ENCODE data around the gene PHIP. TPM values are rescaled to one million over a fixed set of nuclear protein-coding genes. Genes with fewer than 3 reads are reported as not detected.

PHIP gene
- total RNA-seq, 2 donors from 2014 or later = 20.8 to 22.8 TPM

- ATAC-seq = no peak
- Histone ChIP-seq H3K9me3 (no peaks in the 10 kb centered on the region), H3K36me3 (replicated peaks in 1 of 2; ENCODE audit: insufficient read depth in 1 of 2, low read depth in 2 of 2) (peaks cover 10 to 26% of the 10 kb centered on the region in 2 donors), H3K27me3 (no peaks in the 10 kb centered on the region), H3K4me1 (peaks cover 15% of the 10 kb centered on the region), H3K27ac (no peak overlapping the region), H3K4me3 (no peak overlapping the region)
- 98 to 100% methylated on average over 1 of the region's 1 CpG for WGBS, 2 donors
- TF ChIP-seq POLR2A (IDR thresholded peaks at IDR 0.05) = no peak
- TF ChIP-seq CTCF (IDR thresholded peaks at IDR 0.05) = no peak
- DNase-seq = no peak
- intact Hi-C loops (cut with DNase I) = no loop called here
Observed at GRCh38 chr6:78986161-78986560, 91.9 kb downstream of the PHIP start.

- no peak overlapping the region for H3K4me3 ChIP-seq
- DNase-seq = no peak
- H3K9me3 ChIP-seq = no peaks in the 10 kb centered on the region
- intact Hi-C loops (cut with DNase I) = no loop called here
- H3K27me3 ChIP-seq = no peaks in the 10 kb centered on the region
- no peak for ATAC-seq
- 83 to 84% methylated on average over 4 of the region's 4 CpGs for WGBS, 2 donors
- peaks cover 5% of the 10 kb centered on the region for H3K4me1 ChIP-seq
- H3K36me3 ChIP-seq (replicated peaks in 1 of 2; ENCODE audit: insufficient read depth in 1 of 2, low read depth in 2 of 2) = peaks cover 10 to 28% of the 10 kb centered on the region in 2 donors
- H3K27ac ChIP-seq = no peak overlapping the region
- TF ChIP-seq POLR2A (IDR thresholded peaks at IDR 0.05) (no peak), CTCF (IDR thresholded peaks at IDR 0.05) (no peak)
Observed at GRCh38 chr6:78984225-78984950, 93.7 kb downstream of the PHIP start.

- no peak for ATAC-seq
- no peaks in the 10 kb centered on the region for H3K9me3 ChIP-seq
- no peak overlapping the region for H3K27ac ChIP-seq
- intact Hi-C loops (cut with DNase I) = no loop called here
- no peak for DNase-seq
- 82% methylated on average over 3 of the region's 3 CpGs for WGBS, 2 donors
- H3K27me3 ChIP-seq = no peaks in the 10 kb centered on the region
- no peak for TF ChIP-seq CTCF (IDR thresholded peaks at IDR 0.05)
- no peak for TF ChIP-seq POLR2A (IDR thresholded peaks at IDR 0.05)
- H3K36me3 ChIP-seq (replicated peaks in 1 of 2; ENCODE audit: insufficient read depth in 1 of 2, low read depth in 2 of 2) = peaks cover 0 to 31% of the 10 kb centered on the region in 2 donors
- no peaks in the 10 kb centered on the region for H3K4me1 ChIP-seq
- H3K4me3 ChIP-seq = no peak overlapping the region
Observed at GRCh38 chr6:78967191-78967590, 110.9 kb downstream of the PHIP start.

- Histone ChIP-seq H3K9me3 (no peaks in the 10 kb centered on the region), H3K36me3 (replicated peaks in 1 of 2; ENCODE audit: insufficient read depth in 1 of 2, low read depth in 2 of 2) (peaks cover 0 to 33% of the 10 kb centered on the region in 2 donors), H3K27ac (no peak overlapping the region), H3K4me3 (no peak overlapping the region), H3K27me3 (no peaks in the 10 kb centered on the region), H3K4me1 (no peaks in the 10 kb centered on the region)
- DNase-seq (no peak), ATAC-seq (no peak)
- intact Hi-C loops (cut with DNase I) = no loop called here
- TF ChIP-seq CTCF (IDR thresholded peaks at IDR 0.05) (no peak), POLR2A (IDR thresholded peaks at IDR 0.05) (no peak)
- WGBS, 2 donors = 83 to 88% methylated on average over 4 of the region's 4 CpGs
Observed at GRCh38 chr6:78966542-78966941, 111.5 kb downstream of the PHIP start.

GRCh38 chr6:78962448-78962847, 115.6 kb downstream of the PHIP start:
- Histone ChIP-seq H3K4me1 (no peaks in the 10 kb centered on the region), H3K36me3 (replicated peaks in 1 of 2; ENCODE audit: insufficient read depth in 1 of 2, low read depth in 2 of 2) (peaks cover 4 to 29% of the 10 kb centered on the region in 2 donors), H3K9me3 (no peaks in the 10 kb centered on the region), H3K27ac (no peak overlapping the region), H3K4me3 (no peak overlapping the region), H3K27me3 (no peaks in the 10 kb centered on the region)
- ATAC-seq (no peak), DNase-seq (no peak)
- TF ChIP-seq CTCF (IDR thresholded peaks at IDR 0.05) (no peak), POLR2A (IDR thresholded peaks at IDR 0.05) (no peak)
- intact Hi-C loops (cut with DNase I) = no loop called here
- 96 to 100% methylated on average over 1 of the region's 1 CpG for WGBS, 2 donors

Data from body of pancreas (tissue), 4 donors.